ENCODE data around the gene CFAP90. TPM values are rescaled to one million over a fixed set of nuclear protein-coding genes. Genes with fewer than 3 reads are reported as not detected.

Gene CFAP90
- total and polyA plus RNA-seq, 2 donors (not counting 3 experiments of a cell fraction or from before 2014, with no cell fraction given): 0.07 TPM; not detected in 1

GRCh38 chr5:7811715-7812114, 39.2 kb downstream of the CFAP90 start:
- Histone ChIP-seq H3K79me2 (ENCODE audit: control insufficient read depth, insufficient read depth, low read length) (no peaks in the 10 kb centered on the region), H3K9me1 (replicated peaks; ENCODE audit: control insufficient read depth, extremely low read depth, insufficient read depth, low read length) (no peaks in the 10 kb centered on the region), H3K36me3 (ENCODE audit: control insufficient read depth in 2 of 2, extremely low read depth in 1 of 2, insufficient read depth in 2 of 2, low read length in 2 of 2) (no peaks in the 10 kb centered on the region), H2AFZ (ENCODE audit: low read depth, low read length) (no peak overlapping the region), H3K27ac (ENCODE audit: insufficient read depth, low read depth, low read length) (no peak overlapping the region), H3K9me3 (replicated peaks; ENCODE audit: control insufficient read depth, insufficient read depth, low read length) (no peaks in the 10 kb centered on the region), H3K9ac (replicated peaks; ENCODE audit: extremely low read depth, insufficient read depth, low read length) (no peak overlapping the region), H3K4me2 (ENCODE audit: insufficient read depth, low read length) (no peak overlapping the region), H4K20me1 (replicated peaks; ENCODE audit: control insufficient read depth, extremely low read depth, insufficient read depth, low read length) (no peaks in the 10 kb centered on the region), H3K4me1 (ENCODE audit: control insufficient read depth, extremely low read depth, insufficient read depth, low read length) (no peaks in the 10 kb centered on the region), H3K27me3 (ENCODE audit: control insufficient read depth in 2 of 2, insufficient read depth in 2 of 2, low read length in 2 of 2) (no peaks in the 10 kb centered on the region), H3K4me3 (replicated peaks in 1 of 3; ENCODE audit: insufficient read depth in 1 of 3, low read depth in 1 of 3, low read length in 3 of 3) (no peak overlapping the region)
- dilution Hi-C loops (cut with MboI; ENCODE audit: extremely low pct_ligation_motif_present, low sequenced_read_pairs): no loop called here
- CTCF ChIA-PET: no interaction called here
- POLR2A ChIA-PET: no interaction called here
- no TSS peak for BruUV-seq (replicated peaks)
- TF ChIP-seq MAX (IDR thresholded peaks at IDR 0.05; ENCODE audit: insufficient read depth, insufficient read length): no peak
- no peak for TF ChIP-seq FOS (IDR thresholded peaks at IDR 0.05; ENCODE audit: borderline replicate concordance, insufficient read depth, low read length)
- TF ChIP-seq POLR2AphosphoS5 (IDR thresholded peaks at IDR 0.05; ENCODE audit: insufficient read depth, low read depth, low read length): no peak
- TF ChIP-seq MYC (IDR thresholded peaks at IDR 0.05; ENCODE audit: low read depth, low read length): no peak
- no peak for TF ChIP-seq GATA2 (IDR thresholded peaks at IDR 0.05; ENCODE audit: insufficient read depth, insufficient read length, low read depth, low read length)
- no peak for TF ChIP-seq POLR2A (IDR thresholded peaks at IDR 0.05; ENCODE audit: low read depth, low read length)
- TF ChIP-seq CTCF (IDR thresholded peaks at IDR 0.05; ENCODE audit: extremely low read depth in 1 of 2, insufficient read depth in 1 of 2, low read depth in 1 of 2, low read length in 2 of 2): no peak
- FAIRE-seq (no peak), DNase-seq (ENCODE audit: low read depth, low spot score) (no peak)
- intact Hi-C loops (cut with micrococcal nuclease): no loop called here

Measured in endothelial cell of umbilical vein (primary cell).